Activated gamma-delta T cell treated with Interleukin-2 at 50 U/mL for 16 hours (primary cell): Measurements from ENCODE around the gene ARF1.
A peak's percentile ranks its signal among the peaks of the same experiment; 100 is the strongest.

Experiments
- DNase-seq: peaks from one replicate; pipeline ENCODE4 v3.0.0-alpha.2; 2020

Gene ARF1

DNA sequence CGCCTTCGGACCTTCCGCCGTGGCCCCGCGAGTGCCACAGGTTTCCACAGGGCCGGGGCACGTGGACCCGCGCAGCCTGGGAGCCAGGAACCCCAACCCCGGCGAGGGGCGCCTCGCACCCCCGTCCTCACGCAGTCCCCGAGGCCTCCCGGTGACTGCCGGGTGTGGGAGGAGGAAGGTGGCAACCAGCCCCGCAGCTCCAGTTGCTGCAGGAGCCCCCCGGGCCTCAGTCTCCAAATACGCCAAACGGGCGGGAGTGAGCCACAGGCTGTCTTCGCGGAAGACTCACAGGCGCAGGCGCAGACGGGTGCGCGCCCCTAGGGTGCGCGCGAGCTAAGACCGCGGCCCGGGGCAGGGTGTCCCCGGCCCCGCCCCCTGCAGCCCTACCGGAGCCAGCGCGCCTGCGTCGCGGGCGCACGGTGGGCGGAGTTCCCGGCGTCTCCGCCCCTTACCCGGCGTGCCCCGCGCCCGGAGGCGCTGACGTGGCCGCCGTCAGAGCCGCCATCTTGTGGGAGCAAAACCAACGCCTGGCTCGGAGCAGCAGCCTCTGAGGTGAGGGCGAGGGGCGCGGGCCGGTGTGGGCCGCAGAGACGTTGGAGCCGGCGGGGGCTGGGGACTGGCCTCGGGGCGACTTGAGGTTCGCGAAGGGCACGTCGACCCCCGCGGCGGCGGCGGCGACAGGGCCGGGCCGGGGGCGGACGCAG is at the start of gene ARF1:
TSS of gene ARF1 (plus strand) at position 495 of the 704 bp plus-strand sequence. CDS start 14,407 bp downstream, outside the sequence.
- peak; percentile 91 for DNase-seq

DNA sequence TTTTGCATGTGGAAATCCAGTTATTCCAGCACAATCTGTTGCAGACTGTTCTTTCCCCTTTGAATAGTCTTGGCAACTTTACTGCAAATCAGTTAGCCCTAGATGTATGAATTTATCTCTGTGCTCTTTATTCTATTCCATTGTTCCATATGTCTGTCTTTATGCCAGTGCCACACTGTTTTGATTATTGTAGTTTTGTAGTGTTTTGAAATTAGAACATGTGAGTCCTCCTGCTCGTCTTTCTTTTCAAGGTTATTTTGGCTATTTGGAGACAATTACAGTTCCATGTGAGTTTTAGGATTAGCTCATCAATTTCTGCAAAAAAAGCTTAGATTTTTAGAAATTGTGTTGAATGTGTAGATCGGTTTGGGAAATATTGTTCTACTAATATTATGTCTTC is 49.1 kb upstream of the ARF1 start:
- no peak for DNase-seq

DNA sequence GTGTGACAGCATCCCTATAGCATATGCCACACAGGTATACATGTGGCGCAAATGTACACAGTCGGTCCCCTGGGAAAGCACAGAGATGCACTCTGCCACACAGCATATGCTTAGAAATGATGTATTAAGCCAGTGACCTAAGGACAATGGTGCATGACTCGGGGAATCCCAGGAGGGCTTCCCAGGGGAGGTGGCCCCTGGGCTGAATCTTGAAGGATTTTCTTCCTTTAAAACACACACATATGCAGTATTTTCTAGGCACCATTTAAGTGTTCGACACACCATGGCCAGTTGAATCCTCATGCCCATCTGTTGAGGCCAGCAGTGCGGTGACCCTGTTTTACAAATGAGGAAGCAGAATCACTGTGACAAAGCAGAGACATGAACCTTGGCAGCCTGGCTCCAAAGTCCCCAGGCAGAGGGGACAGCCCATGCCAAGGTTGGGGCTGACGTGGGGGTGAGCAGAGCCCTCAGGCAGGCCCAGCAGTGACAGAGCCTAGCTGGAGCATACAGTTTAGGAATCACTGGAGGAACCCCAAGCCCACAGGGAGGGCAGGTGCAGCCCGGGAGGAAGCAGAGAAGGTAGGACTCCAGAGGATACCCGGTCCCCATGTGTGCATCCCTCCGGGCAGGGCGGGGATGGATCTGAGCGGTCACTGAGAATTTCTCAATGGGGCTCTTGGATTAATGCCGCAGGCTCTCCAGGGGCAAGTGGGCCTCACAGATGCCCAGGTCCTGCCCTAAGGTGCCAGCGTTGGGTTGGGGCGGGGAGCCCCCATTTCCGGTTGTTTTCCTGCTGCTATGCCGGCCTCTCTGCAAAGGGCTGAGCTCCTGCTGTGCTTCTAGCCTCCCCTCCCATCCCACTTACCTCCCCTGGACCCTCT is 47.3 kb upstream of the ARF1 start:
- DNase-seq = no peak

DNA sequence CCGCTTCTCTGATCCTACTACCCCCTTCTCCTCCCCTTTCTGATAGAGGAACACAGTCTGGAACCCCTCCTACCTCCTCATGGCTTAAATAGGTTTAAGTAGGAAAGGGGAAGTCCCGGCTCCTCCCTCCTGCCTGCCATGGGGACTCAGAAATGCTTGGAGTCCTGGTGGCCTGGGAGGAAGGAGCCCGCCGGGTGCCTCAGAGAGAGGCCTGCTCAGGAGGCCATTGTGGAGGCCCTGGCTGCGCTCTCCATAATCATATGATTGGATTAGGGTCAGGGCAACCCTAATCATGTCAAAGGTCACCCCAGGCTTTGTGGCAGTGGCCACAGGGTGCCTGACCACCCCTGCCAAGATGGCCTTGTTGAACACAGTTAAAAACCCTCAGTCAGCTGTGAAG is 46.7 kb upstream of the ARF1 start:
- DNase-seq = no peak

DNA sequence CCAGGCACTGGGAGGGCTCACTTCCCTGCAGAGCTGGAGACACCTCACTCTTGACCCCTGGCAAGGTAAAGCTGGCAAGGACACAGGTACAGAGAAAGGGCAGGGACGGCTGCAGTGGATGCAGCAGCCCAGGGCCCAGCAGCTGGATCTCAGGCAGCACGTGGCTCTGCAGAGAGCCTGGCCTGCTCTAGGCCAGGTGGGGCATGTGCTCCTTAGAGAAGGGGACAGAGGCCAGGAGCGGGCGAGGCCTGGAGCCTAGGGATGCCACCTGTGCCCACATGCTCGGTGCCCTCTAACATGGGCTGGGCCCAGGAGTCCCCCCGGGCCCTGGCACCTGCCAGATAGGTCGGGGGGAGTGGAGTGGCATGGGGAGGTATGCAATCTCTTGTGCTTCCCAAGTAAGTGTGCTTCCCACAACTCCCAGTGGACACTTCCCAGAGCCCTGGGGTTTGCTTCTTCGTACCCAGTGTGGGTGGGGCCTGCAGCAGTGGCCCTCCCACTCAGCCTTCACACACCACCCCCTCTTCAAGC is 45.7 kb upstream of the ARF1 start:
- DNase-seq = no peak

DNA sequence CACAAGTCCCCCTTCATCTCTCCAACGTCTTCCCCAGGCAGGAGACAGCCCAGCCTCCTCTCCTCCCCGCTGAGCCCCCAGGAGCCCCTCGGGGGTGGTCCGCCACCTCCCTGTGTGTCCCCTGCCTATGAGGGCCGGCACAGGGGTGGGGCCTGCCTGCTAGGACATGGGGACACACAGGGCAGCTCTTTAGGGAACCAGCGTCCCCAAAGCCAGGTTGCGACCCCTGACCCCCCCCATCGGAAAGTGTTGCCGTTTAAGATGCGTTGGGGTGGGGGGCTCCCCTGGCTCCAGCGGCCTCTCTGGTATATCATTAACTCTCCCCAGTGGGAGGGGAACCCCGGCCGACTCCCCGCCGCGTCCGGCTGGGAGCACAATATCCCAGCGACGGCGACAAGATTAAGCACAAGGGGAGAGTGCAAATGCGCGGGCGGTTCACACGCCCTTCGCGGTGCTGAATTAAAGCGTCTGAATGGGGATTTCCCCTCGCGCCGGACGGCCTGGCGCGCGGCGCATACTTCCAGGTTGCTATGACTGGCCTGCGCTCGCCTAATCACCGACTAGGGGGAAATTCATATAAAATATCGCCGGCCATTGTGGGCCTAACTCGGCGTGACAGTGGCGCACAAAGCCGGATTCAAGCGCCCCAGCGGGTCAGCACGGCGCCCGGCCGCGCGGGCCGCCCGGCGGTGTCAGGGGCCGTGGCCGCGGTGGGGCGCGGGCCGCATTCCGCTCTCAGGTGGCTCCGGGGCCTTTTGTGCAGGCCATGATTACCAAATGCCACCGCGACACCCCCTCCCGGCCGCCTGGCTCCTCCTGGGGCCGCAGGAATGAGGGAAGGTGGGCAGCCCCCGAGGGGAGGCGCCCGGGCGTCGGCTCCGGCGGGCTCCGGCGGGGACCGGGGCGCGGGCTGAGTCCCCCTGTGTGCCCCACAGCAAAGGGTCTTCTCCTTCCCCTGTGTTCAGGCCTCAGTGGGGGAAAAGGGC is 44.8 kb upstream of the ARF1 start:
- DNase-seq = no peak

DNA sequence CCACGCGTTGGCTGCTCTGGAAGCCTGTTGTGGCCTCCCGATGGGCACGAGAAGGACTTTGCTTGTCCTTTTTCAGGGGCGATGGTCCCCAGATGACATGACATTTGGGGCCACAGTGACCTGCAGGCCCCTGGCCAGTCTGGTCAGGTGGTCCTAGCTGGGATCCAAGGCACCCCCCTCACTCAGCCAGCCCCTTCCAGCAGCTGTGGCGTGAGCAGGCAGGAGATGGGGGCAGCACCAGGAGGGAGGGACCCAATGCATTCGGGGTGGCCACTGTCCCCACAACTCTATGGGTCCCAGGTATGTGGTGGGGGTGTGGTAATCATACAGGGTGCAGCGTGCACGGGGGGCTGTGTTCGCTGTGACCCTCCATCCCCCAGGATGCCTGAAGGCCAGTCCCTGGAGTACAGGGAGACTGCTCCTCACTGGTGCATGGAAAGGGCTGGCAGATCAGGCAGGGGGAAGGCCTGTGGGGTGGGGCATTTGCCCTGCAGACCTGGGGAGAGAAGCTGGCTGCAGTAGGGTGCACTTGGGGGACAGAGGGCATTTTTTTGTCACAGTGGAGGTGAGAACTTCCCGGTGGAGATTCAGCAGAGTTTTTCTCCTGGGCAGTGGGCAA is 44.0 kb upstream of the ARF1 start:
- DNase-seq = no peak

DNA sequence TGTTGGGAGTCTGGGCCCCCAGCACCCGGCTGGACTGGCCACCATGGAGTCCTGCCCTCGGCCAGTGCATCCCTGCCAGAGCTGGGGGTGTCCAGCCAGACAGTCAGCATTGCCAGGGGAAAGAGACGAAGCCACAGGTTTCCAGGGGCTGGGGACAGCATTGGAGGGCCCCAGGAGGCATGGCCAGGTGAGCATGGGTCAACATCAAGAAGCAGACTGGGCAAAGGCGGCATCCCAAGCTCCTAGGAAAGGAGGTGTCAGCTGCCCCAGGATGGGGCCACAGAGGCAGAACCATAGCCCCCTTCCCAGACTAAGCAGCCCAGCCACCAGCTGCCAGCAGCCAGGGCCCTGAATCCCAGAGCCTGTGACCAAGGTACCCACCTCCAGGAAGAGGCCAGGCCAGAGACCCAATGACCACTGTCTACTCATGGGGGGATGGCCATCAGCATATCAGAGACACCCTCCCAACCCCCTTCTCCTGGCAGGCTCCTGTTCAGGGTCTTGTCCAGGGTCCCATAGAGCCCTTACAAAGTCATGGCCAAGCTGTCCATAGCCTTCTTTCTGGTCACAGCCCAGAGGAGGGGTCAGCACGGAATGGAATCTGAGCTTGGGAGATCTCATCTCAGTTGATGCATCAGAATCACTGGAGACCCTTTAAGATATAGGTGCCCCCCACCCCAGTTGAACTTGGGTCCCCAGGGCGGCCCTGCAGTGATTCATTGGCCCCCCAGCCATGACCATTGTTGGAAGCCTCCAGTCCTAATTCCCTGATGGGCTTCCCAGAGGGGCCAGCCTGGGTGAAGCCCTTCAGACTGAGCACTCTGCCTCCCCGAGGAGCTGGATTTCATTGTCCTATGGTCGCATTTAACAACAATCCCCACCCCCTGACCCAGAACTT is 43.3 kb upstream of the ARF1 start:
- no peak for DNase-seq

DNA sequence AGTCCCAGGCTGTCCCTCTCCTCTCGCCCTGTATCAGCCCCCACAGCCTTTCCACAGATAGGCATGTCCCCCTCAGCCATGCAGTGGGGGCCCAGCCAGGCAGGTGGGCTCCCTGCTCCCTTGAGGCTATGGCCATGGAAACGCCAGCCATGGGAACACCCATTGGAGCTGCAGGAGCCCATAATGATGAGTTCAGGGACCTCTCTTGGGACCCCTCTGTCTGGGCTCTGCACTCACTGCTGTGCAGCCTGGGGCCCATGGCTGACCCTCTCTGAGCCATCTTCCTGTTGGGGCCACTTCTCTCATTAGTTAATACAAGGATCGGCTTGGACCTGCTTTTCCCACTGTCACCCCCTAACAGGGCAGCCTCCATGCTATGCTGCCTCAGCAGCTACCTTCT is 42.5 kb upstream of the ARF1 start:
- DNase-seq = no peak

DNA sequence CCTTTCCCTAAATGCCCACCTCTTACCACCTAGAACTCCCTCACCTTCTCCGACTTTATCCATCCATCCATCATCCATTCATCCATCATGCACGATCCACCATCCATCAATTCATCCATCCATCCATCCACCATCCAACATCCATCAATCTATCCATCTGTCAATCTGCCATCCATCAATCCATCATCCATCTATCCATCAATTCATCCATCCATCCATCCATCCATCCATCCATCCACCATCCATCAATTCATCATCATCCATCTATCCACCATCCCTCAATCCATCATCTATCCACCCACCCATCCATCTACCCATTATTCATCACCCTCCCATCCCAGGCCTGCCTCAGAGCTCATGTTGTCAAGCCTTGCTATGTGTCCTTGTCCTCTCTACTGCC is 41.2 kb upstream of the ARF1 start:
- no peak for DNase-seq

DNA sequence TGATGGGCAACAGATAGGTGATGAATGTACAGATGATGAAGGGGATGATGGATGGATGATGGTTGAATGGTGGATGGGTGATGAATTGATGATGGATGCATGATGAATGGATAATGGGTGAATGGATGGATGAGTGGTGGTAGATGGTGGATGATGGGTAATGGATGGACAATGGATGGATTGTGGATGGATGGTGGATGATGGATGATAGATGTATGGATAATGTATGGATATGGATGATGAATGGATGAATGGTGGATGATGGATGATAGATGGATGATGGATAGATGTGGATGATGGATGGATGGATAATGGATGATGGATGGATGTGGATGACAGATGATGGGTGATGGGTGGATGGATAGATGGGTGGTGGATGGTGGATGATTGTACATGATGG is 40.0 kb upstream of the ARF1 start:
- no peak for DNase-seq

DNA sequence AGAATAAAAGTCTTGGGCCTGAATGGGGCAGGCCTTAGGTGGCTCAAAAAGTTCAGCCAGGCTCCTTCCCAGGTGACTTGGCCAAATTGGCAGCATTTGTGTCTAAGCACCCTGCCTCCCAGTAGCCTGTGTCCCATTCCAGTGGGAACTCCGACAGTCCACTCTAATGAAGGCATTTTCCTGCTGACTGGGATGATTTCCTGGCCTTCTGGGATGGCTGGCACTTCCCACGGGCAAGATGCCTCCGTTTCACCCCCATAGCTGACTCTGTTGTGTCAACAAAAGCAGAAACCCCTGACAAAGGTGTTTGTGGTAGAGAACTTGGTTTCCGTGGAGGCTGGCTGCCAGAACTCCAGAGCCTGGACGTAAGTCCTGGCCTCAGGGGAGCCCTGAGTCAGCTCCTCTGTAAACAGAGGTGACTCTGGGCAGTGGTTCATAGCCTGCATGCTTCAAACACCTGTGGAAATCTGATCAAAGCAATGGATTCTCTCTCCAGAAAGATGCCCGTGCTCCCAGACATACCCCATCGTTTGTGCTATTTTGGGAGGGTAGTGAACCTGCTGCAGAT is 39.1 kb upstream of the ARF1 start:
- no peak for DNase-seq

DNA sequence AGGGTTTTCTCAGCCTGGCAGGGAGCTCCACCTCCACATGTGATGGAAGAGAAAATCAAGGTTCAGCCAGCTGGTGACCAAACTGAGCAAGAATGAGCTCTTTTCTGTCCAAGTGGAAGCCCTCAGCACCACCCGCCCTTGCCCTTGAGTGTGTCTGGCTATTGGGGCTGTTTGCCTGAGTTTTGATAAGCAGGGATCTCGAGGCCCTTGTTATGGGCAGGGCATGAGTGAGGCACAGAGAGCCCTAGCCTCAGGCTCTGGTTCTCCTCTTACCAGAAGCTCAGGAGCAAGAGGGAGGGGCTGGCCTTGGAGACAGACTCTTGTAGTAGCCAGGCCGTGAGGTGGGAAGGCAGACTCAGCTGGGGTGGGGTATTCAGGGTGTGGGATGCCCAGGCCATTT is 37.5 kb upstream of the ARF1 start:
- no peak for DNase-seq

DNA sequence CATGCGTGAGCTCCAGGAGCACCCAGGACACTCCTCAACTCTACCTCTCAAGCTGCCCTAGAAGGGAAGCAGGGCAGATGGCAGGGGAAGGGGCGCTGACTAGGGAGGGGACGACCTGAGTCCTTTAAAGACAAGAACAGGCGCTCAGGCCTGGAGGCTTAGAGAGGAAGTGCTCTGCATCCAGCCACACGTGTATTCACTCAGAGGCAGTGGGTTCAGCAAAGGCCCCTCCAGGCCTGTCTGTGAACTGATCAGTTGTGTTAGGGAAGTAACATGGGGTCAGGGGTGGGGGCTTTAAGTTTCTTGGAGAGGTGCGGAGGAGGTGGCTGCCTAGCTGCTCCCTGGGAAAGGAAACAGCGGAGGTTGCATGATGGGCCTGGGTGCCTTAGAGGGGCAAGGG is 37.1 kb upstream of the ARF1 start:
- no peak for DNase-seq

DNA sequence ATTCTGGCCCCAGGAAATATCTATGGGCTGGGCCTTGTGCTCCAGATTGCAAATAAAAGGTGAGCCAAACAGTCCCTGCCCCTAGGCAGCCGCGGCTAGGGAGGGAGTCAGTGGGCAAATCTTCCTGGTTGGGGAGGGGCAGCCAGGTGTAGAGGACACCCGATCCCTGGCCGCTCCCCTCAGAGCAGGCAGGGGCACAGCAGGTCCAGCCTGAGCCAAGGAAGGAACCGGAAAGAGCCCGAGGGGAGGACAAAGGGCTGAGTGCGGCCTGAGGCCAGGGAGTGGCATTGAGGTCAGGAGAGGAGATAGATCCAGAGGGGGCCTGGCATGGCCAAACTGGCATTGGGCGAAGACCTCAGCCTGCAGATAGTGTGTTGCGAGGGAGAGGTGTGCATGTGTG is 36.6 kb upstream of the ARF1 start:
- no peak for DNase-seq

DNA sequence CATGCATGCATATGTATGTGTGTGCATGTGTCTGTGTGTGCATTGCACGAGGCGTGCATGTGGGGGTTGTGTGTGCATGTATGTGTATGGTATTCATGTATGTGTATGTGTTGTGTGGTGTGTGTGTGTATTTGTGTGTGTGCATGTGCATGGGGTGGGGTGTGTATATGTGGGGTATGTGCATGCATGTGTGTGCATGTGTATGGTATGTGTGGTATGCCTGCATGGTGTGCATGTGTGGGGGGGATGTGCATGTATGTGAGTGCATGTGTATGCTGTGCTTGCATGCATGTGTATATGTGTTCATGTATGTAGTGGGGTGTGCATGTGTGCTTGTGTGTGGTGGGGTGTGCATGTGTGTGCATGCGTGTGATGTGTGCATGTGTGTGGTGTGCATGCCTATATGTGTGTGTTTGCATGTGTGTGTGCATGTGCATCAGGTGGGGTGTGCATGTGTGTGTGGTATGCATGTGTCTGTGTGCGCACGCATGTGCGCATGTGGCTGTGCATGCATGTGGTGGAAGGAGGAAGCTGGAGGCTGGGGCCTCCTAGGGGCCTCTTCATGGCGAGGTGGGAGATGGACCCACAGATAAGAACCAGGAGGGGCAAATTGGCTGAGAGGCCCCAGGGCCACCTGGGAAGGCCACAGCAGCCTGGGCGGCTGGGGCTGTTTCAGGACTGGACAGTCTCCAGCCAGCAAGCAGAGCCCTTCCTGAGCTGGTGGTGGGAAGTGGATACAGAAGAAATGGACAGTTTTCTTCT is 35.9 kb upstream of the ARF1 start:
- DNase-seq = no peak

DNA sequence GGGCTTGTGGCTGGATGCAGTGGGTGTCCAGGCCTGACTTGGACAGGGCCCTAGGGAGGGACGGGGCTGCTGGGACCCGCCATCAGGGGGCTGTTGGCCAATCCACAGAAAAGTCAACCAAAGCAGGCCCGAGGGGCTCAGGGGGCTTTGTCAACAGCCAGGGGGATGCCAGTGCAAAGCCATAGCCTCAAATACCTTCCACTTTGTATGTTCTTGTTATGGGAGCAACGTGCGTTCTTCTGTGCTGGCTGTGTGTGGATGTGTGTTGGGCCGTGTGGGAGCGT is 35.4 kb upstream of the ARF1 start:
- DNase-seq = no peak

DNA sequence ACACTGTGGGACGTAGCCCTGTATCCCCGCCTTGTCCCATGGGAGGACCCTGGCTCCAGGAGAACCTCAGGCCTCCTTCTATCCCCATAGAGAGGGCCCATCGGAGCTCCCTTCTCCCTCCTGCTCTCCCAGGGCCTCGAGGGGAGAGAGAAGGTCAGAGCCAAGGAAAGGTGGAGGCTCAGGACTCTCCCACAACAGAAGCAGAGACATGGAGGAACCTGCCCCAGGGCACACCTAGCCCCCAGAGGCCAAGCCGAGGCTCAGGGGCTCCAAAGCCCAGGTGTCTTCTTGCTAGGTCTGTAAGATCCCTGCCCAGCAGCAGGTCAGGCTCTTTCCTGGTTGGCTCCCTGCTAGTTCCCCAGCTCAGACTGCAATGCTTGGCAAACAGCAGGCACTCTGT is 34.4 kb upstream of the ARF1 start:
- DNase-seq = no peak

DNA sequence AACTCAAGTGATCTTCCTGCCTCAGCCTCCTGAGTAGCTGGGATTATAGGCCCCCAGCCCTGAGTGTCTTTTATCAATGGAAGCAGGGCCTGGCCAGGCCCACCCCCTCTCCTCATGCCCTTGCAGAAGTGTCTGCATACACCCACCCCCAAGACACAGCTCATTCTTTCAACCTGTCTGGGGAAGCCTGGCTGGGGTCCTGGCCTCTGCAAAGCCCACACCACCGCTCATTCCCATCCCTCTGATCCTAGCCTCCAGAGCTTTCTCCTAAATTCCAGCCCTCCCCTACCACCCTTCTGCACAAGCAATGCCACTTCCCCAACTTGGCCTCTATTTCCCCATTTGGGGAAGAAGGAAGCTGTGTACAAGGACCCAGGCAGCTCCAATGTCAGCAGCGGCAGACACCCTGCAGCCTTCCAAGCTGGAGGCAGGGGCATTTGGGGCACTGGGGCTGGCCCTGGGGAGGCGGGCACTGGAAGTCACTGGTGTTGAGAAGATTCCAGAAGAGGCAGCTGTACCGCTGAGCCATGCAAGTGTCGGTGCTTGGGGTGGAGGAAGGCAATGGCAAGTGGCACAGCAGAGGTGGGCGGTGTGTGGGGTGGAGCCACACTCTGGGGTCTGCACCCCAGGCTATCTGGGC is 33.7 kb upstream of the ARF1 start:
- no peak for DNase-seq
